ENCODE data around the gene CDKL5. TPM values are rescaled to one million over a fixed set of nuclear protein-coding genes. Genes with fewer than 3 reads are reported as not detected.

CDKL5 gene
- total RNA-seq, 1 experiment from 2014 or later, result 1.2 TPM

DNA sequence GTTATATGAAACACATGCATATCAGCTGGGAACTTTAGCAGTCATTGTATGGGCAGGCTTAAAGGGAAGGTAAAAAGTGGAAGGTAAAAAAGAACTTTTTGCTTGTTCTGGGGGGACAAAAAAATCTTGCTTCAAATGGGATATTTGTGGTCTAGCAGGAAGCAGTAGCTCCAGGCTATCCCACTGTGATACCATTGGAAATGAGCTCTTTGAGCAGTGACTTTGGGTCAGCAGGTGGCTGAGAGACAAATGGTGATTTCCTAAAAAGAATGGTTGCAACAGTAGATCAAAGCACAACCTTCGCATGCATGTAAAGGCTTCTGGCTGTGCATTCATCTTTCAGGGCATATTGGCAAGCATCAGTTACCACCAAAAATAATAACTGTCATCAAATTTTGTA lies 140.3 kb downstream of the CDKL5 start:
- ATAC-seq, result no peak
- ChIA-PET POLR2A (no interaction called here), CTCF (no interaction called here)
- no peak for DNase-seq (ENCODE audit: low read depth, low spot score)
- in situ Hi-C loops (cut with HindIII; ENCODE audit: low pct_unique_long_range_greater_than_20kb, low sequenced_read_pairs), result no loop called here
- Histone ChIP-seq H3K36me3 (ENCODE audit: control insufficient read depth, insufficient read depth, low read length) (no peaks in the 10 kb centered on the region), H3K9me3 (ENCODE audit: control insufficient read depth, insufficient read depth, low read depth, low read length) (no peaks in the 10 kb centered on the region), H3K27ac (ENCODE audit: low read length) (no peak overlapping the region), H3K4me1 (ENCODE audit: control insufficient read depth, insufficient read depth, low read length) (no peaks in the 10 kb centered on the region), H3K27me3 (ENCODE audit: control insufficient read depth, insufficient read depth, low read length) (no peaks in the 10 kb centered on the region), H3K4me3 (ENCODE audit: low read depth in 2 of 2, low read length in 2 of 2) (no peak overlapping the region)
- TF ChIP-seq, protein P1, sequence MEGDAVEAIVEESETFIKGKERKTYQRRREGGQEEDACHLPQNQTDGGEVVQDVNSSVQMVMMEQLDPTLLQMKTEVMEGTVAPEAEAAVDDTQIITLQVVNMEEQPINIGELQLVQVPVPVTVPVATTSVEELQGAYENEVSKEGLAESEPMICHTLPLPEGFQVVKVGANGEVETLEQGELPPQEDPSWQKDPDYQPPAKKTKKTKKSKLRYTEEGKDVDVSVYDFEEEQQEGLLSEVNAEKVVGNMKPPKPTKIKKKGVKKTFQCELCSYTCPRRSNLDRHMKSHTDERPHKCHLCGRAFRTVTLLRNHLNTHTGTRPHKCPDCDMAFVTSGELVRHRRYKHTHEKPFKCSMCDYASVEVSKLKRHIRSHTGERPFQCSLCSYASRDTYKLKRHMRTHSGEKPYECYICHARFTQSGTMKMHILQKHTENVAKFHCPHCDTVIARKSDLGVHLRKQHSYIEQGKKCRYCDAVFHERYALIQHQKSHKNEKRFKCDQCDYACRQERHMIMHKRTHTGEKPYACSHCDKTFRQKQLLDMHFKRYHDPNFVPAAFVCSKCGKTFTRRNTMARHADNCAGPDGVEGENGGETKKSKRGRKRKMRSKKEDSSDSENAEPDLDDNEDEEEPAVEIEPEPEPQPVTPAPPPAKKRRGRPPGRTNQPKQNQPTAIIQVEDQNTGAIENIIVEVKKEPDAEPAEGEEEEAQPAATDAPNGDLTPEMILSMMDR (IDR thresholded peaks at IDR 0.05), result no peak
- TF ChIP-seq POLR2AphosphoS5 (IDR thresholded peaks at IDR 0.05; ENCODE audit: low read depth, low read length) (no peak), SIN3A (IDR thresholded peaks at IDR 0.05; ENCODE audit: borderline replicate concordance, insufficient read depth, low read depth, low read length) (no peak), TCF7L2 (IDR thresholded peaks at IDR 0.05; ENCODE audit: low read depth, low read length) (no peak)
- TF ChIP-seq, protein P2, sequence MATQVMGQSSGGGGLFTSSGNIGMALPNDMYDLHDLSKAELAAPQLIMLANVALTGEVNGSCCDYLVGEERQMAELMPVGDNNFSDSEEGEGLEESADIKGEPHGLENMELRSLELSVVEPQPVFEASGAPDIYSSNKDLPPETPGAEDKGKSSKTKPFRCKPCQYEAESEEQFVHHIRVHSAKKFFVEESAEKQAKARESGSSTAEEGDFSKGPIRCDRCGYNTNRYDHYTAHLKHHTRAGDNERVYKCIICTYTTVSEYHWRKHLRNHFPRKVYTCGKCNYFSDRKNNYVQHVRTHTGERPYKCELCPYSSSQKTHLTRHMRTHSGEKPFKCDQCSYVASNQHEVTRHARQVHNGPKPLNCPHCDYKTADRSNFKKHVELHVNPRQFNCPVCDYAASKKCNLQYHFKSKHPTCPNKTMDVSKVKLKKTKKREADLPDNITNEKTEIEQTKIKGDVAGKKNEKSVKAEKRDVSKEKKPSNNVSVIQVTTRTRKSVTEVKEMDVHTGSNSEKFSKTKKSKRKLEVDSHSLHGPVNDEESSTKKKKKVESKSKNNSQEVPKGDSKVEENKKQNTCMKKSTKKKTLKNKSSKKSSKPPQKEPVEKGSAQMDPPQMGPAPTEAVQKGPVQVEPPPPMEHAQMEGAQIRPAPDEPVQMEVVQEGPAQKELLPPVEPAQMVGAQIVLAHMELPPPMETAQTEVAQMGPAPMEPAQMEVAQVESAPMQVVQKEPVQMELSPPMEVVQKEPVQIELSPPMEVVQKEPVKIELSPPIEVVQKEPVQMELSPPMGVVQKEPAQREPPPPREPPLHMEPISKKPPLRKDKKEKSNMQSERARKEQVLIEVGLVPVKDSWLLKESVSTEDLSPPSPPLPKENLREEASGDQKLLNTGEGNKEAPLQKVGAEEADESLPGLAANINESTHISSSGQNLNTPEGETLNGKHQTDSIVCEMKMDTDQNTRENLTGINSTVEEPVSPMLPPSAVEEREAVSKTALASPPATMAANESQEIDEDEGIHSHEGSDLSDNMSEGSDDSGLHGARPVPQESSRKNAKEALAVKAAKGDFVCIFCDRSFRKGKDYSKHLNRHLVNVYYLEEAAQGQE (IDR thresholded peaks at IDR 0.05; ENCODE audit: insufficient read depth in 1 of 2, low read depth in 2 of 2, low read length in 1 of 2), result no peak
- intact Hi-C loops (cut with micrococcal nuclease; ENCODE audit: unreplicated experiment), result no loop called here
- BruUV-seq (replicated peaks), result no TSS peak

DNA sequence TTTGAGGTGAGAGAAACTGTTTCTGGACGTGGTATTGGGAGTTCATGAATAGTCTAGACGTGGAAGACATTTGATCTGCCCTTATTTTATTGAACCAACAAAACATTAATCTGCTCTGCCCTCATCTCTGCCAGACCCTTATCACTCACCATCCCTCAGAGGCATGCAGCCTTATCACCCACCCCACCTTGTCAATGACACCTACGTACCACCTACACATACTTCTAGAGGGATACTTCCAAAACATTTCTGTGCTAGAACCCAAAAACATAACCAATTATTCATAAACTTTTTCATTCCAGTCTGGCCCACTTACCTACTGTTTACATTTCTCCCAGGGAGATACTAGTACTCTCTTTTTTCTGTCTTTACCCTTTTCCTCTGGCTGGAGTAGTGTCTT lies 141.3 kb downstream of the CDKL5 start:
- intact Hi-C loops (cut with micrococcal nuclease; ENCODE audit: unreplicated experiment) (no loop called here), in situ Hi-C loops (cut with HindIII; ENCODE audit: low pct_unique_long_range_greater_than_20kb, low sequenced_read_pairs) (no loop called here)
- no peaks in the 10 kb centered on the region for H3K9me3 ChIP-seq (ENCODE audit: control insufficient read depth, insufficient read depth, low read depth, low read length)
- no TSS peak for BruUV-seq (replicated peaks)
- H3K4me3 ChIP-seq (ENCODE audit: low read depth in 2 of 2, low read length in 2 of 2), result no peak overlapping the region
- no peak for DNase-seq (ENCODE audit: low read depth, low spot score)
- TF ChIP-seq, protein P1 (IDR thresholded peaks at IDR 0.05), result no peak
- TF ChIP-seq, protein P2 (IDR thresholded peaks at IDR 0.05; ENCODE audit: insufficient read depth in 1 of 2, low read depth in 2 of 2, low read length in 1 of 2), result no peak
- no peak for TF ChIP-seq SIN3A (IDR thresholded peaks at IDR 0.05; ENCODE audit: borderline replicate concordance, insufficient read depth, low read depth, low read length)
- H3K27ac ChIP-seq (ENCODE audit: low read length), result no peak overlapping the region
- ATAC-seq, result no peak
- H3K4me1 ChIP-seq (ENCODE audit: control insufficient read depth, insufficient read depth, low read length), result no peaks in the 10 kb centered on the region
- H3K27me3 ChIP-seq (ENCODE audit: control insufficient read depth, insufficient read depth, low read length), result no peaks in the 10 kb centered on the region
- ChIA-PET POLR2A (no interaction called here), CTCF (no interaction called here)
- H3K36me3 ChIP-seq (ENCODE audit: control insufficient read depth, insufficient read depth, low read length), result no peaks in the 10 kb centered on the region

Measured in Panc1 (cell line).